ENCODE data around the gene IER5. TPM values are rescaled to one million over a fixed set of nuclear protein-coding genes. Genes with fewer than 3 reads are reported as not detected.
A peak's percentile ranks its signal among the peaks of the same experiment; 100 is the strongest.

IER5 gene
- total RNA-seq, 2 experiments from 2014 or later = 33.5 to 34.4 TPM

DNA sequence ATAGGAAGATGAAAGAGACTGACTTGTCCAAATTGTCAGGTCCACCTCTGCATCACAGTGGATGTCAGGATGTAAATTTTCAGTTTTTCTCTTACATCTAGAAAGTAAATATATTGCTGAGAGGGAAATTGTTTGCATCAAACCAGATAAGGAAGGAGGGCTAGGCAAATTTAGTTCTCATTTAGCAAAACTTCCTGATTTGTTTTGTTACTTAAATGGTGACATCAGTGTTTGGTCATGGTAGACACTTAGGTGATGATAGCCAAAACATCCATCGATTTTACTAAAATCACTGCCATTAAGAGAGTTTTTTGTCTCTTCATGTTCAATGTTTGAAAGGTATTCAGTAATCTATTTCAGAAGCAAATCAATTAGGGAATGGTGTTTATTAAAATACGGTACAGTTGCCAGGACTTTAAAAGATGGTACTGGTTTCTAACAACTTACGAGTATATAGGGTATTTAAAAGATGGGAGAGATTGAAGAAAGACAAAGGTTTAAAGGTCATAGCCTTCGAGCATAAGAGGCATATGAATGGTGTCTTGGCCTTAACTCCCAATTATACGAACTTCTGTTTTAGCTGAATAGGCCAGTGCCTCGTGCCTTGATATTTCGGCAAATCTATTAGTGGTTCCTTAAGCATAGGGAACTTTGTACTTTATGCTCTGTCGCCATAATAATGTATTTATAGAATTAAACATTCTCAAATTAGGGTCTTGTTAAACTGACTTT, 3.0 kb downstream of the IER5 start:
- H3K36me3 Mint-ChIP-seq (ENCODE audit: low read depth) = peaks cover 55% of the 10 kb centered on the region
- H3K27me3 Mint-ChIP-seq (ENCODE audit: low read depth) = no peaks in the 10 kb centered on the region
- CTCF ChIA-PET = interaction anchor here (1.0 to 5.1 kb wide), 5 partner anchors 12 to 54 kb away, joined by 3 to 66 read pairs (median 4); no protein-coding TSS in a partner anchor
- H3K4me3 Mint-ChIP-seq = peak overlapping the region; percentile 99
- H3K27ac Mint-ChIP-seq = peak overlapping the region; percentile 99
- DNase-seq = no peak
- H3K9me3 Mint-ChIP-seq = no peaks in the 10 kb centered on the region
- H3K4me1 Mint-ChIP-seq (ENCODE audit: low read depth) = peaks cover 53% of the 10 kb centered on the region
- intact Hi-C loops (cut with micrococcal nuclease) = loop anchor here (2.0 to 10.0 kb wide), 2 partner anchors 305 to 1207 kb away; partner anchors contain the start of gene TOR1AIP1

DNA sequence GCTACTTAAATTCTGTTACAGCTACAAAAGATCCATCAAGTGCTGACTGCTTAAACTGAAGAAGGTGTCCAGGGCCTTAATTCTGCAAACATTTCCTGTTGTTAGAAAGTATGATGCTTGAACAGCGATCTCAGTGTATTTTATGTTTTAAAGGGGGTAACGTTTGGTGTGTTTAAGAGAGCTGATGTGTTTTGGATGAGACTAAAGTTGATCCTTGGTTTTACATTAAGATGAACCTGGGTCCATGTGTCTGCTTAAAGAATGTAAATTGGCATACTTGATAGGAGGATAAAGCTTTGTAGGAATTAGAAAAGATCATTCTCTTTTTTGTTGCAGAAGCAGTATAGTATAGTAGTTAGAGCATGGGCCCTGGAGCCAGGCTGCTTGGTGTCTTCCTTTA, 3.6 kb downstream of the IER5 start:
- no peak overlapping the region for H3K27ac Mint-ChIP-seq
- intact Hi-C loops (cut with micrococcal nuclease) = loop anchor here (10.0 kb wide), 1 partner anchor 1207 kb away; the partner anchor contains the start of gene TOR1AIP1
- peaks cover 55% of the 10 kb centered on the region for H3K36me3 Mint-ChIP-seq (ENCODE audit: low read depth)
- H3K4me3 Mint-ChIP-seq = peak overlapping the region; percentile 99
- CTCF ChIA-PET = interaction anchor here (1.1 to 5.1 kb wide), 3 partner anchors 11 to 50 kb away, joined by 3 to 66 read pairs (median 8); no protein-coding TSS in a partner anchor
- peaks cover 53% of the 10 kb centered on the region for H3K4me1 Mint-ChIP-seq (ENCODE audit: low read depth)
- H3K27me3 Mint-ChIP-seq (ENCODE audit: low read depth) = no peaks in the 10 kb centered on the region
- H3K9me3 Mint-ChIP-seq = no peaks in the 10 kb centered on the region
- DNase-seq = no peak

DNA sequence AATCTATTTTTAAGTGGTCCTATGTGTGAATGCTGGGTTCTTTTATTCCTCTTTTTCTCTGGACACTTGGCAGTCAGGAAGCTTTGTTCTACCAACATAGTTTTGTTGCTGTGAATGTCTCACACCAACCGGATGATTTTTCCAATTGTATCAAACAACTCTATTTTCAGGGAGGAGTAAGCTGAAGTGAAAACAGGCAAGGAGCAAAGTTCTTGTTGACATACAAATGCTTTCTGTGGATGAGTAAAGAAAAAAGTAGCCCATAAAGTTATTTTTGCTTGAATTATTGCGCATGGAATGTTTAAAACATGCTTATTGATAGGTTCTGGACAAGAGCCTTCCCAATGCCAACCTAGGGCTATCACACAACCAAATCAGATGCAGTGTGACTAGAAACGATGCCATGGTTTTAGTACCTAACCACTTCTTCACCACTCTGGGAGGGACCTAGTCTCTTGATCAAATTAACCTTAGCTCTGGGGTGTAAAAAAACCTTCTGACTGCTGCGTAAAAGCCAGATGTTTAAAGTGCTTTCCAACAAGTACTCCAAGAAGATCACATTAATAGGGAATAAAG, 4.5 kb downstream of the IER5 start:
- no peaks in the 10 kb centered on the region for H3K27me3 Mint-ChIP-seq (ENCODE audit: low read depth)
- H3K4me3 Mint-ChIP-seq = no peak overlapping the region
- no peak for DNase-seq
- no peaks in the 10 kb centered on the region for H3K9me3 Mint-ChIP-seq
- no peak overlapping the region for H3K27ac Mint-ChIP-seq
- H3K4me1 Mint-ChIP-seq (ENCODE audit: low read depth) = peaks cover 53% of the 10 kb centered on the region
- intact Hi-C loops (cut with micrococcal nuclease) = loop anchor here (10.0 kb wide), 1 partner anchor 1208 kb away; the partner anchor contains the start of gene TOR1AIP1
- peaks cover 55% of the 10 kb centered on the region for H3K36me3 Mint-ChIP-seq (ENCODE audit: low read depth)
- CTCF ChIA-PET = interaction anchor here (1.1 to 5.1 kb wide), 3 partner anchors 10 to 49 kb away, joined by 3 to 66 read pairs (median 8); no protein-coding TSS in a partner anchor

GRCh38 chr1:181094416-181095212, 6.1 kb downstream of the IER5 start:
- H3K4me3 Mint-ChIP-seq = no peak overlapping the region
- DNase-seq = no peak
- peaks cover 49% of the 10 kb centered on the region for H3K36me3 Mint-ChIP-seq (ENCODE audit: low read depth)
- CTCF ChIA-PET = interaction anchor here (1.5 to 6.4 kb wide), 3 partner anchors 11 to 48 kb away, joined by 3 to 66 read pairs (median 54); no protein-coding TSS in a partner anchor
- H3K27me3 Mint-ChIP-seq (ENCODE audit: low read depth) = no peaks in the 10 kb centered on the region
- intact Hi-C loops (cut with micrococcal nuclease) = loop anchor here (10.0 kb wide), 1 partner anchor 1210 kb away; the partner anchor contains the start of gene TOR1AIP1
- no peak overlapping the region for H3K27ac Mint-ChIP-seq
- H3K4me1 Mint-ChIP-seq (ENCODE audit: low read depth) = peaks cover 66% of the 10 kb centered on the region
- H3K9me3 Mint-ChIP-seq = no peaks in the 10 kb centered on the region

DNA sequence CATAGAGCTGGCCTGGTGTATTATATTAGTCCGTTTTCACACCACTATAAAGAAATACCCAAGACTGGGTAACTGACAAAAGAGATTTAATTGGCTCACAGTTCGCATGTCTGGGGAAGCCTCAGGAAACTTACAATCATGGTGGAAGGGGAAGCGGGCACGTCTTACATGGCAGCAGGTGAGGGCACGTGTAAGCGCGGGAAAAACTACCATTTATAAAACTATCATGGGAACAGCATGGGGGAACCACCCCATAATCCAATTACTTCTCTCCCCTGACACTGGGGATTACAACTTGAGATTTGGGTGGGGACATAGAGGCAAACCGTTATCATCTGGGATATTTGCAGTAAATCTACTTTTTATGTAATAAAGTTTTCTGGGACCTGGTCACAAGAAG, 6.8 kb downstream of the IER5 start:
- CTCF ChIA-PET = interaction anchor here (1.5 to 6.4 kb wide), 2 partner anchors 10 to 47 kb away, joined by 3 to 54 read pairs; no protein-coding TSS in a partner anchor
- no peak overlapping the region for H3K4me3 Mint-ChIP-seq
- peaks cover 73% of the 10 kb centered on the region for H3K4me1 Mint-ChIP-seq (ENCODE audit: low read depth)
- no peak for DNase-seq
- H3K27me3 Mint-ChIP-seq (ENCODE audit: low read depth) = no peaks in the 10 kb centered on the region
- H3K36me3 Mint-ChIP-seq (ENCODE audit: low read depth) = peaks cover 43% of the 10 kb centered on the region
- H3K9me3 Mint-ChIP-seq = no peaks in the 10 kb centered on the region
- H3K27ac Mint-ChIP-seq = no peak overlapping the region
- intact Hi-C loops (cut with micrococcal nuclease) = loop anchor here (10.0 kb wide), 1 partner anchor 1210 kb away; the partner anchor contains the start of gene TOR1AIP1

- H3K27ac Mint-ChIP-seq = no peak overlapping the region
- H3K4me1 Mint-ChIP-seq (ENCODE audit: low read depth) = peaks cover 77% of the 10 kb centered on the region
These were observed 7.3 kb downstream of the IER5 start for GRCh38 chr1:181095763-181096184.

GRCh38 chr1:181097242-181097641, 8.7 kb downstream of the IER5 start:
- DNase-seq = no peak
- H3K9me3 Mint-ChIP-seq = no peaks in the 10 kb centered on the region
- H3K4me3 Mint-ChIP-seq = no peak overlapping the region
- H3K27ac Mint-ChIP-seq = no peak overlapping the region
- H3K36me3 Mint-ChIP-seq (ENCODE audit: low read depth) = peaks cover 25% of the 10 kb centered on the region
- CTCF ChIA-PET = interaction anchor here (6.4 kb wide), 1 partner anchor 45 kb away, joined by 54 read pairs; no protein-coding TSS in a partner anchor
- H3K27me3 Mint-ChIP-seq (ENCODE audit: low read depth) = no peaks in the 10 kb centered on the region
- peaks cover 78% of the 10 kb centered on the region for H3K4me1 Mint-ChIP-seq (ENCODE audit: low read depth)
- intact Hi-C loops (cut with micrococcal nuclease) = loop anchor here (10.0 kb wide), 1 partner anchor 1212 kb away; the partner anchor contains the start of gene TOR1AIP1

More at GRCh38 chr1:181095763-181096184, 7.3 kb downstream of the IER5 start:
- intact Hi-C loops (cut with micrococcal nuclease) = loop anchor here (10.0 kb wide), 1 partner anchor 1211 kb away; the partner anchor contains the start of gene TOR1AIP1
- no peak for DNase-seq
- CTCF ChIA-PET = interaction anchor here (1.1 to 6.4 kb wide), 3 partner anchors 9 to 46 kb away, joined by 3 to 54 read pairs (median 3); no protein-coding TSS in a partner anchor
- H3K9me3 Mint-ChIP-seq = no peaks in the 10 kb centered on the region
- no peak overlapping the region for H3K4me3 Mint-ChIP-seq
- H3K27me3 Mint-ChIP-seq (ENCODE audit: low read depth) = no peaks in the 10 kb centered on the region
- H3K36me3 Mint-ChIP-seq (ENCODE audit: low read depth) = peaks cover 38% of the 10 kb centered on the region

DNA sequence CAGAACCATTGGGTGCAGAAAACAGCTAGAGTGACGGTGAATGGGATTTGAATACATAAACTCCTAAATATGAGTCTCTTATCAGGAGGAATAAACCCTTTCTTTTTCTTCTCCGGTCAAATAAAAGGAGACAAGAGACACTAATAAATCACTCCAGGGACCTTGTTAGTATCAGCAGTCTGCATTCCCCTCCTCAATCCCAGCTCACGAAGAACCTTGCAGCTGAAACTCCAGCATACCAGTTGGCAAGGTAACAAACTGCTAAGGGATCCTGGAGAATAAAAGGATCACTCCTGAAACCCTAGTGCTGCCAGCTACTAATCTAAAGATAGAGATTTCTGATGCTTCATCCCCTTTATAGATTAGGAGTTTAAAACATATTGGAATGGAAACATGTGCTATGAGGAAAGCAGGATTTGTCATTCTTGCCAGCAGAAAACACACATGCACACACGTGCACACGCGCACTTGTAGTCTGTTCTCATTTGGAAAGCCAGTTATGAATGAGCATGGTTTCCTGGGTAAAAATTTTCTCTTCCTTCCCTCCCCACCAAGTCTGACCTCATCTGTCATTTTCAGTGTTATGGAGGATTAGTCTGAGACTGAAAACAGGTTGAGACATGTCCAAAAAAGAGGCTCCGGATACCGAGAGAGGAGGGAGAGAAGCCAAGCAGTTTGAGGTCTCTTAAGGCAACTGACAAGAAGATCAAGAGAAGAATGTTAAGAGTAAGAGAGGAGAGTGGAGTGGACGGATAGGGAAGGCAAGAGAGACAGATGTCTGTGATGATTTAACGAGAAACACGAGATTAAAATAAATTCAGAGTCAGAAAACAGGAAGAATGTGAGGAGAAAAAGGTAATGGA, 10.9 kb downstream of the IER5 start:
- Mint-ChIP-seq H3K4me1 (ENCODE audit: low read depth) (peaks cover 88% of the 10 kb centered on the region), H3K9me3 (no peaks in the 10 kb centered on the region), H3K27ac (peak overlapping the region; percentile 99), H3K36me3 (ENCODE audit: low read depth) (peaks cover 10% of the 10 kb centered on the region), H3K27me3 (ENCODE audit: low read depth) (no peaks in the 10 kb centered on the region), H3K4me3 (peak overlapping the region; percentile 67)
- intact Hi-C loops (cut with micrococcal nuclease) = loop anchor here (1.0 to 10.0 kb wide), 11 partner anchors 9 to 1517 kb away; partner anchors contain the start of genes ACBD6, MR1 and TOR1AIP1
- CTCF ChIA-PET = interaction anchor here (0.7 to 6.4 kb wide), 8 partner anchors 9 to 81 kb away, joined by 3 to 54 read pairs (median 4); partner anchors contain the start of gene MR1
- DNase-seq = peak; percentile 80

- peaks cover 6% of the 10 kb centered on the region for H3K36me3 Mint-ChIP-seq (ENCODE audit: low read depth)
- peak overlapping the region; percentile 67 for H3K4me3 Mint-ChIP-seq
- no peaks in the 10 kb centered on the region for H3K9me3 Mint-ChIP-seq
- intact Hi-C loops (cut with micrococcal nuclease) = no loop called here
- CTCF ChIA-PET = interaction anchor here (1.2 to 6.4 kb wide), 4 partner anchors 10 to 82 kb away, joined by 4 to 54 read pairs (median 6); partner anchors contain the start of gene MR1
- H3K27me3 Mint-ChIP-seq (ENCODE audit: low read depth) = no peaks in the 10 kb centered on the region
- peak; percentile 69 for DNase-seq
- peaks cover 87% of the 10 kb centered on the region for H3K4me1 Mint-ChIP-seq (ENCODE audit: low read depth)
- H3K27ac Mint-ChIP-seq = peak overlapping the region; percentile 99
These were observed 11.8 kb downstream of the IER5 start for GRCh38 chr1:181100015-181100905.

DNA sequence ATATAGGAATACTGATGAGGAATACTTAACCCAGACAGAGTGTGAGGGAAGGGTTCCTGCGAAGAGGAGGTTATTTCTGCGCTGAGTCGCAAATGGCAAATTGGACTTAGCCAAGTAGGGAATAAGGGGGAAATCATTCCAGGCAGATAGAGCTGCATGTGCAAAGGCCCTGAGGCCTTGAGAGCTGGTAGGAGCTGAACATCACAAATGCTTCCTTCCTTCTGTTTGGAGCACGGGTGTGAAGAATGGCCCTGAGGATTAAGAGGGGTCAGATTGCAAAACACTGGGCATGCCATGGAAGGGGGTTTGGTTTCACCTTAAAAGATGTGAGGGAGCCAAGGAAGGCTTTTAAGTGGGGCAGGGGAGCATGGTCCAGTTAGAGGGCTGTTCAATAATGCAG, 12.4 kb downstream of the IER5 start:
- Mint-ChIP-seq H3K4me3 (peak overlapping the region; percentile 67), H3K36me3 (ENCODE audit: low read depth) (peaks cover 2% of the 10 kb centered on the region), H3K27me3 (ENCODE audit: low read depth) (peaks cover 2% of the 10 kb centered on the region), H3K9me3 (no peaks in the 10 kb centered on the region), H3K4me1 (ENCODE audit: low read depth) (peaks cover 87% of the 10 kb centered on the region), H3K27ac (peak overlapping the region; percentile 99)
- DNase-seq = no peak
- intact Hi-C loops (cut with micrococcal nuclease) = no loop called here
- CTCF ChIA-PET = interaction anchor here (1.2 to 6.4 kb wide), 3 partner anchors 10 to 83 kb away, joined by 4 to 54 read pairs (median 7); no protein-coding TSS in a partner anchor
